GM21576 (cell line): ENCODE results near the gene PHACTR3.

Experiments used
- ATAC-seq: cut with Tn5 transposase; IDR thresholded peaks from one replicate; pipeline ENCODE4 v1.9.1; 2021; ENCODE audit warnings: mild to moderate bottlenecking, moderate library complexity; ENCODE audit not compliant: unreplicated experiment

The PHACTR3 gene

GRCh38 chr20:59785986-59786795 is 181.9 kb downstream of the PHACTR3 start:
- ATAC-seq = no peak

GRCh38 chr20:59786801-59787537 is 182.6 kb downstream of the PHACTR3 start:
- no peak for ATAC-seq

- ATAC-seq = no peak
These were observed 183.2 kb downstream of the PHACTR3 start for GRCh38 chr20:59787538-59787890.

GRCh38 chr20:59788196-59788735 is 183.9 kb downstream of the PHACTR3 start:
- no peak for ATAC-seq

- no peak for ATAC-seq
These were observed 184.6 kb downstream of the PHACTR3 start for GRCh38 chr20:59788811-59789397.

GRCh38 chr20:59789686-59790085 is 185.3 kb downstream of the PHACTR3 start:
- no peak for ATAC-seq

DNA sequence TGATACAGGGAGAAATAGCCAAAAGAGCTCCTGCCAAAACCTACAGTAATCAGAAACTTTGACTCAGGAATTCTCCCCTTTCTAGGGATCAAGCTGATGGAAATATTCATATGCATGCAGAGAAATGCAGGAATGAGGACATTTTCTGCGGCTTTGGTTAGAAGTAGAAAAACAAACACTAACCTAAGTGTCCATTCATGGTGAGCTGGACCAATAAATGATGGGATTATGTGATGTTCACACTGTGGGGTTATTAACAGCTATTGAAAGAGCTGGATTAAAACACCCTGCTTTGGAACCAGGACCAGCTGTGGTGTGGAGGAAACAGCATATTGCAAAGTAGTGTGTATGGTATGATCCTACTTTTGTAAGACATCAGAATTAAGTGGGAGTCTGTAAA is 186.0 kb downstream of the PHACTR3 start:
- no peak for ATAC-seq

- ATAC-seq = no peak
These were observed 188.0 kb downstream of the PHACTR3 start for GRCh38 chr20:59792300-59792699.

- ATAC-seq = no peak
These were observed 190.2 kb downstream of the PHACTR3 start for GRCh38 chr20:59794555-59794954.

DNA sequence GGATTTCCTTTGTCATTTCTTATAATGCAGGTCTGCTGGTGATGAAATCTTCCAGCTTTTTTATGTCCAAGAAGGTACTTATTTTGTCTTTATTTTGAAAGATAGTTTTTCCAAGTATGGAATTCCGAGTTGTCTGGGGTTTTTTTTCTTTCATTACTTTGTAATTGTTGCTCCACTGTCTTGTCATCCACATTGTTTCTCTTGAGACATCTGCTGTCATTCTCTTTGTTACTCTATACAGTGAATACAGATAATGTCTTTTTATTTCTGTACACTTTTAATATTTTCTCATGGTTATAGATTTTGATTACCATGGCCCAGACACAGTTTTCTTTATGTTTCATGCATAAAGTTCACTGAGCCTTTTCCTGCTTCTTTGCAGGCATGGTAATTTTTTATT is 196.0 kb downstream of the PHACTR3 start:
- no peak for ATAC-seq

DNA sequence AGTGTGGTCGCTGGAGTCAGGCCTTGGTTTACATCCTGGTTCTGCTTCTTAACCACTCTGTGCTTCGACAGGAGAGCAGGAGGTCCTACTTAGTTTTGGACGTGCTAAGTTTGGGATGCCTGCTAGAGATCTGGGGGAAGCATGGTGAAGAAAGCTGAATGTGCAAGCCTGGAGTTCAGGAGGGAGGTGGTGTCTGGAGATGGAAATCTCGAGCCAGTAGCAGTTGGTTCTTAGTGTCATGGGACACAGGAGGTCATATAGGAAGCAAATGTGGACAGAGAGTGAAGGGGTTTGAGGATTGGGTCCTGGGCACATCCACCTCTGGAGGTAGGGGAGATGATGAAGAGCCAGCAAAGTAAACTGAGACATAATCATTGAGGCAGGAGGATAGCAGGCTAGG is 197.7 kb downstream of the PHACTR3 start:
- ATAC-seq = no peak

DNA sequence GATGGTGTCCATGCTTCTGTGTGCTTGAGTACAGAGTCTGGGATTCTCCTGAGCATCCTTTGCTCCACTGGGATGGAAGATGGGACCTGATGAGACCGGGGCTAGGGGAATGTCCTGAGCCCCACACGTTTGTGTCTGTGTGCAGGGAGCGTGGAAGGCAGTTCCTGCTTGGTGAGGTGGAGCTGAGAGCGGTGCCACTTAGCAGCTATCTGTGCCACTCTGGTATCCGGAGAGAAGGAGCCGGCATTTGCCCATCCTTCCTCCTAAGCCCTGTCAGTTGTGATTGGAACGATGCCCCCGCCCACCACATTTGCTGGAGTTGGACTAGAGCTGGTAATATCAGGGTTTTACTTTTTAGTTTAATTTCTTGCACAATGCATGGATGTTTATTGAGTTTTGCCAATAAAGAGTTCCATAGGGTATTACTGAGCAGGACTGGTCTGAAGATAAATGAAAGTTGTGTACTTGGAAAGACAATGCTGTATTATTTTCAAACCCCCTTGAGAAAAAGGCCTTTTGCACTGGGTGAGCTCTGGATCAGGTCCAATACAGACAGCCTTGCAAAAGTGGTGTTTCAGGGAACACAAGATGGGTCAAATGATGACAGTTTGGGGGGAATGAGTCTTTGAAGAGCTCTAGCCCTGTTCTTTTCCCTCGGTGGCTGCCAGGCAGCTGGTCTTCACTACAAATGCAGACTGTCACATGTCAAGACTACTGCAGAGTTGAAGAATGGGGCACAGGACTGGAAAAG is 198.3 kb downstream of the PHACTR3 start:
- ATAC-seq = no peak

- ATAC-seq = no peak
These were observed 200.0 kb downstream of the PHACTR3 start for GRCh38 chr20:59804347-59804746.

- no peak for ATAC-seq
These were observed 200.7 kb downstream of the PHACTR3 start for GRCh38 chr20:59804871-59805665.

DNA sequence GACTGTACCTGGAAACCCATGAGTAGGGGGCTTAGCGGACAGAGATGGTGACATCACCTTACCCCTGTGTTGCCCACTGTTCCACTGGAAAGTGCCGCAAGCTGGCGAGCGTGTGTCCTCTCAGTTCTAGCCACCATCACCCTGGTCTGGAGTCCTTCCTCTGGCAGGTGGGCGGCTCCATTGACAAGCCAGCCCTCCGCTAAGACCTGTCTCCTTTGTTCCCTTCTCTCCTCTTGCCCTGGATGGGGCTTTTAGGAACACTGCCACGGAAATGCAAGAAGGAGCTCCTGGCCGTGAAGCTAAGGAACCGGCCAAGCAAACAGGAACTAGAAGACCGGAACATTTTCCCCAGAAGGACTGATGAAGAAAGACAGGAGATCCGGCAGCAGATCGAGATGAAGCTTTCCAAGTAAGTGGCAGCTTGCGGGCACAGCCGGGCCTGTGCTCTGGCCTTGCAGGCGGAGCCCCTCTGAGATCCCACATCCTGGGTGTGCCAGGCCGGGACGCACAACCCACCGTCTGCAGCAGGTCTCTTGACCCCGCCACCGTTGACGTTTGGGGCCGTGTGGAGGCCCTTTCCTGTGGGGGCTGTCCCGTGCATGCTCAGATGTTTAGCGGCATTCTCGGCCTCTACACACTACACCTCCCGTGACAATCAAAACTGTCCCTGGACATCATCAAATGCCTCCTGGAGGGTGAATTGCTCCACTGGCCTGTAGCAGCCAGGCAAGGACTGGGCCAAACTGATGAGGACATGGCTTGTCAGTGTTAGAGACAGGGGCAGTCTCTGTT is 201.6 kb downstream of the PHACTR3 start:
- no peak for ATAC-seq

DNA sequence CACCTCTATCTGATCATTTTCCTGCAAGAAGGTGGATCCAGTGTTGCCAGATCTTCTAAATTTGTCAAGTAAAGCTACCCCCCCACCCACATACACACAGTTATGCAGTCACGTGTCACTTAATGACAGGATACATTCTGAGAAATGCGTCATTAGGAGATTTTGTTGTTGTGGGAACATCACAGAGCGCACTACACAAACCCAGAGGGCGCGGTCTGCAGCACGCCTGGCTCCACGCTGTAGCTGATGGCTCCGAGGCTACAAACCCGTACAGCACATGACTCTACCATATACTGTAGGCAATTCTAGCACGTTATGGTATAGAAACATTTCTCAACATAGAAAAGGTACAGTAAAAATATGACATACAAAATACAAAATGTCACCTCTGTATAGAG is 202.2 kb downstream of the PHACTR3 start:
- ATAC-seq = no peak

- no peak for ATAC-seq
These were observed 203.8 kb downstream of the PHACTR3 start for GRCh38 chr20:59807909-59808728.

DNA sequence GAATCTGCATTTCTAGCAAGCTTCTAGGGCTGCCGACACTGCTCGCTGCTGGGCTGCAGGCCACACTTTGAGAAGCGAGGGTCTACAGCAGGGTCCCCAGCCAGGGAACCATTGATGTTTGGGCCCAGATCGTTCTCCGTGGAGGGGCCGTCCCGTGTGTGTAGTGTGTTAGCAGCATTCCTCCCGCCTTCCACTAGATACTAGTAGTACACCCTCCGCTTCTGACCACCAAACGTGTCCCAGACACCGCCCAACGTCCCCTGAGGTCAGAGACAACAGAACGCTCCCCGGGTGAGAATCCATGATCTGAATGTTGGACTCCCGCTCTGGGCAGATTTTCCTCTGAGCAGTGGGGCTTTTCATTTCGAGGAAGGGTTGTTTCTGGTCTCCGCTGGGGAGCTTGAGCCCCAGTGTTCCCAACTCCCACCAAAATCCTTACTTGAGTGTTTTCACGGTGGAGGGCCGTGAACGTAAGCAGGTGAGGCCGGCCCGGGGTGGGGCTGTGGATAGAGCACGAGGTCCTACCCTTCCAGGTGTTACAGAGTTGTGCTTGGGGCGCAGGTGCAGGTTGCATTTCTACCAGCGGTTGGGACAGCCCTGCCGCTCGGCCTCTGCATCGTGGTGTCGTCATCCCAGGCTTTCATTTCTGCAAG is 204.5 kb downstream of the PHACTR3 start:
- no peak for ATAC-seq
